Measurements from ENCODE around the gene PRC1. TPM values are rescaled to one million over a fixed set of nuclear protein-coding genes. Genes with fewer than 3 reads are reported as not detected.
"Not testable (repeated sequence)": the region's sequence is repeated elsewhere in the genome, so short reads cannot be mapped to it uniquely, and the experiment has no call there.

PRC1 gene, protein sequence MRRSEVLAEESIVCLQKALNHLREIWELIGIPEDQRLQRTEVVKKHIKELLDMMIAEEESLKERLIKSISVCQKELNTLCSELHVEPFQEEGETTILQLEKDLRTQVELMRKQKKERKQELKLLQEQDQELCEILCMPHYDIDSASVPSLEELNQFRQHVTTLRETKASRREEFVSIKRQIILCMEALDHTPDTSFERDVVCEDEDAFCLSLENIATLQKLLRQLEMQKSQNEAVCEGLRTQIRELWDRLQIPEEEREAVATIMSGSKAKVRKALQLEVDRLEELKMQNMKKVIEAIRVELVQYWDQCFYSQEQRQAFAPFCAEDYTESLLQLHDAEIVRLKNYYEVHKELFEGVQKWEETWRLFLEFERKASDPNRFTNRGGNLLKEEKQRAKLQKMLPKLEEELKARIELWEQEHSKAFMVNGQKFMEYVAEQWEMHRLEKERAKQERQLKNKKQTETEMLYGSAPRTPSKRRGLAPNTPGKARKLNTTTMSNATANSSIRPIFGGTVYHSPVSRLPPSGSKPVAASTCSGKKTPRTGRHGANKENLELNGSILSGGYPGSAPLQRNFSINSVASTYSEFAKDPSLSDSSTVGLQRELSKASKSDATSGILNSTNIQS
- 8.9 and 14.8 TPM in 2 replicates for total RNA-seq
- polyA plus RNA-seq (2012): 5.0 TPM

DNA sequence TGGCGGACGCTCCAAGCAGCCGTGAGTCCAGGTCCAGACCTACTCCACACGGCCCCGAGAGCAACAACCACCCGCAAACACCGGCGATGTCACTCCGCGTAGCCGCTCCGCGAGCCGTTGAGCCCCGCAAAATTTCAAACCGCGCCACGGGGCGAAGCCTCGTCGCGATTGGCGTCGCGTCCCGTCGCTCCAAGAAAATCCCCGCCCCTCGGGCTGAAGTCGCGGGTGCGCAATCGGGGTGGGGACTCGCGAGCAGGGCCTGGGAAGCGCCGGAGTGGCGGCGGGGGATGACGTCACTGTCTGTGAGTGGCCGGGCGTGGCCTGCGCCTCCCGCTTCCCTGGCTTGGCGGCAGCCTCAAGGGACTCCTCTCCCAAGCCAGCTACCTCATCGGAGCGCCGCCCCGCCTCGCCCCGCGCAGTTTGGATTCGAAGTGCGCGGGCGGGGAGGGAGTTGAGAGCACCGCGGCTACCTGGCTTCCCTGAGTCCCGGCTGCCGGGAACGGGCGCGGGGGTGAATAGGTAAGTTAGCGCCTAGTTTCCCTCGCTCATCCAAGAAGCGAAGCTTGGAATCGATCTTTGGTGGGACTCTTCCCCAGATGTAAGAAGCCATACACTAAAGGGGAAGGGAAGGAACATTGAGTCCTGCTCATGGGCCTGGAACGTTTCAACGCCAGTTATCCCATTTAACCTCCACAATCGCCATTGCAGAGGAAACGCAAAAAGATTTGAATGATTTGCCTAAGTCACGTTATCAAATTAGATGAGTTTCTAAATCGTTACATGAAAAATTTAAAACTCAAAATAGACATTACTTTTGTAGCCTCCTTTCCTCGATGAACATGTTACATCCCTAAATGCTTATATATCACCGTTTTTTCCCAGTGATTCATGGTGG is at the start of gene PRC1:
Gene PRC1 (minus strand): TSS at position 119 of the 895 bp plus-strand sequence. CDS start 118 bp downstream, at position 1.
- peak; percentile 97 for DNase-seq (ENCODE audit: low read depth)

- DNase-seq (ENCODE audit: low read depth): peak; percentile 66
Observed at GRCh38 chr15:91043202-91043874, 49.0 kb upstream of the PRC1 start.

GRCh38 chr15:91040856-91041255 is 46.5 kb upstream of the PRC1 start:
- no peak for DNase-seq (ENCODE audit: low read depth)

DNA sequence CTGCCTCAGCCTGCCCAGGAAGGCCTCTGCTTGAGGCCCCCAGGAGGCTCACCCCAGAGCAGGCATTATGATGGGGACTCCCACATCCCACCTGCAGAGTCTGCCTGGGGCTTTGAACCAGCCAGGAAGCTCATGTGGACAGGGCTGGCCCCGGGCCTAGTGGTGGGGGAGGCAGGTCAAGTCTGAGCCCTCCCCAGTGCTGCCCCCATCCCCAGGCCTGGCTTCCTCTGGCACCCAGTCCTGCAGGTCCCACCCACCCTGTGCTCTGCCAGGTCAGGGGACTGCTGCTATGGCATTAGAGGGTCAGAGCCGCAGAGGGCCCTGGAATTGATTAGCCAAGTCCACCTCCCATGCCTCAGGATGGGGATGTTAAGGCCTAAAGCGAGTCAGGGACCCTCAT is 45.7 kb upstream of the PRC1 start:
- DNase-seq (ENCODE audit: low read depth): no peak

GRCh38 chr15:91032919-91033803 is 38.8 kb upstream of the PRC1 start:
- DNase-seq (ENCODE audit: low read depth): peak; percentile 10

DNA sequence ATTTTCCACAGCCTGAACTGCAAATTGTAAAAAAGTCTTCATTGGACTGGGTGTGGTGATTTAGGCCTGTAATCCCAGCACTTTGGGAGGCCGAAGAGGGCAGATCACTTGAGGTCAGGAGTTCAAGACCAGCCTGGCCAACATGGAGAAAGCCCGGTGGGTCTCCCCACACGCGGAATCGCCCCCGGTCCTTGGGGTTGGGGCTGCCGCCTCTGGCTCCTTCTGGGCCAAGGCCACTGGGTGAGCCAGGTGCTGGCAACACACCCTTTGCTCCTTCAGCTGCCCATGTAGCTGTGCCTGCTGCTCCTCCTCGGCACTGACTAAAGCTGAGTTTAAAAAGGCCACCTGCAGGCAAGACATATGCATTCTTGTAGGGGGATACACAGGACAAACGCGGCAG is 37.5 kb upstream of the PRC1 start:
- no peak for DNase-seq (ENCODE audit: low read depth)

GRCh38 chr15:91027677-91028076 is 33.3 kb upstream of the PRC1 start:
- no peak for DNase-seq (ENCODE audit: low read depth)

DNA sequence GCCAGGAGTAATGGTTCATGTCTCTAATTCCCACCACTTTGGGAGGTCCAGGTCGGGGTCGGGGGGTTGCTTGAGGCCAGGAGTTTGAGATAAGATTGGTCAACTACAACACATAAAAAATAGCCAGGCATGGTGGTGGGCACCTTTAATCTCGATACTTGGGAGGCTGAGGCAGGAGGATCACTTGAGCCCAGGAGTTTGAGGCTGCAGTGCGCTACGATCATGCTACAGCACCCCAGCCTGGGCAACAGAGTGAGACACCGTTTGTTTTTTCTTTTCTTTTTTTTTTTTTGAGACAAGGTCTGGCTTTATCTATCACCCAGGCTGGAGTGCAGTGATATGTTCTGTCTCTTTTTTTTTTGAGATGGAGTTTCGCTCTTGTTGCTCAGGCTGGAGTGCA is 29.4 kb upstream of the PRC1 start:
- DNase-seq (ENCODE audit: low read depth): no peak

DNA sequence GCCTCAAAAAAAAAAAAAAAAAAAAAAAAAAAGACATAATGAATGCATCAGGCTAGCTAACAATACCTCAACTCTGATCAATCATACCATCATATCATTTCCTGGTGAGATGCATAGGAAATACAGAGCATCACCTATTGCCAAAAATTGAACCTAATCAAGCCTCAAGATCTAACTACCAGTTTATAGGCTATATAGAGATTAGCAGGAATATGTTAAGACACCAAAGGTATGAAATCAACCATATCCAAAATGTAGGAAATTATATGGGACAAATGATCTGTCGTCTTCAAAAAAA is 28.4 kb upstream of the PRC1 start:
- DNase-seq (ENCODE audit: low read depth): no peak

DNA sequence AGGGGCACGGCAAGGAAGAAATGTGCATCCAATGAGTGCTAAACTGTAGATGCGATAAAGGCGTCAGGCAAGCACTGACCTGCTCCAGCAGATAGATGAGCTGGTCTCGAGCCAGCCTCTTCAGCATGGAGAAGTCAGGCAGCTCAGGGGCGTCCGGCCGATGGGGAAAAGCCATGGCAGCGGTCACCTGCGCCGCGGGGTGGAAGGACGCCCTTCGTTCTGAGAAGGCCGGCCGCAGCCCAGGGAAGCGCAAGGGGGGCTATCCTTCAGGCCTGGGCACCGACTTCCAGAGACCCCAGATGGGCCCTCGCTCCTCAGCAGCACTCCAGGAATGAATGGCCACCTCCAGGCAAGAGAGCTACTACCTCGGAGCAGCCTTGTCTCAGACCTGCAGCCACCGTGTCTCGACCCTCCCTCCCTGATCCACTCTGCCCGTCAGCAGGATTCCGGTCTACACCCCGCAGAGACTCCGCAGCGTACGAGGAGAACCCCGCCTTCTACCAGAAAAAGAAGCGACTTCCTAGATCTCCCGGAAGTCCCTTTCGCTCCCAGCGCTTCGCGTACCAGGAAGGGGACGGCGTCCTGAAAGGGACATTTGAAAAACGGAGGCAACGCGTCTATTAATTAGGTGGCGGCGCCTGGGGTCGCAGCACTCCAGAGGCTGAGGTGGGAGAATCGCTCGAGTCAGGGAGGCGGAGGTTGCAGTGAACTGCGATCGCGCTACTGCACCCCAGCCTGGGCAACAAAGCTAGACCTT is 27.9 kb upstream of the PRC1 start, which contains the start of gene VPS33B:
Gene VPS33B (minus strand): TSS at position 520 of the 757 bp plus-strand sequence. CDS start 345 bp downstream, at position 175.
- DNase-seq (ENCODE audit: low read depth): peak; percentile 91

DNA sequence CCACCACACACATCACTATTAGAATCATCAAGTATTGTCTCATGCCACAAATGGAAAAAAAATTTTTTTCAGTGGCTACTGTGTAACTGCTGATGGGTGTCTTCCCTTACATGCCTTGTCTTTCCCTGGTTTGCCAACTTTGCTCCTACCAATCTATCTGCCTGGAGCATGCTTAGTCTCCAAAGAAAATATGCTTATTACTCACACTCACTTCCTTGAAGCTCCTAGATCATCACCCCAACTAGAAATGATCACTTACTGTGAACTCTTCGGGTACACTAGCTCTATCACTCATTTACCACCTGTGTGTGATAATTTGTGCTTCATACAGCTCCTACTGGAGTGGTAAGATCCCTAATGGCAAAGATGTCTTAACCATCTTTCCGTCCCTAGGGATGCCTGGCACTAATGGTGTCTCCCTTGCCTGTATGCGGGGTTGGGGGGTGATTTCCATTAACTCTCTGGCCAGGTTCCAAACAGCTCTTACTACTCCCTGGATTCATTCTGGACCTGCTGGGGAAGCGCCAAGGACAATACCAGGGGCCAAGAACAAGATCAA is 27.3 kb upstream of the PRC1 start:
- DNase-seq (ENCODE audit: low read depth): no peak

- no peak for DNase-seq (ENCODE audit: low read depth)
Observed at GRCh38 chr15:91018158-91018557, 23.8 kb upstream of the PRC1 start.

DNA sequence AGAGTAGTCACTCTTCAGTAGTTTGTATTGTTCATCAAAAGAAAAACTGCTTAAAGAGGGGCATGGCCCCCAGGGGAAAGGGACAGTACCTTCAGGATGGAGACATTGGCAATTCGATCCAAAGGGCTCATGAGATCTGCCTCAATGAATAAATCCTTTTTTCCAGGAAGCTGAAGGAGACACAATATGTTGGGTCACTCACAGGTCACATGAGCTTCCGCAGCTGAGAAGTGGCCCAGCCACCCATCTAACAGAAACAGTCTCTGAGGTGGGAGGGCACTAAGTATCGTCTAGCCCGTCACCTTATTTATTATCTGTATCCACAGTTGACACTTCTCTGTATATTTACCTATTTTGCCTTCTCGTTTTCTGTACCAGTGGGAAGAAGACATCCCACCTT is 23.4 kb upstream of the PRC1 start:
- no peak for DNase-seq (ENCODE audit: low read depth)

DNA sequence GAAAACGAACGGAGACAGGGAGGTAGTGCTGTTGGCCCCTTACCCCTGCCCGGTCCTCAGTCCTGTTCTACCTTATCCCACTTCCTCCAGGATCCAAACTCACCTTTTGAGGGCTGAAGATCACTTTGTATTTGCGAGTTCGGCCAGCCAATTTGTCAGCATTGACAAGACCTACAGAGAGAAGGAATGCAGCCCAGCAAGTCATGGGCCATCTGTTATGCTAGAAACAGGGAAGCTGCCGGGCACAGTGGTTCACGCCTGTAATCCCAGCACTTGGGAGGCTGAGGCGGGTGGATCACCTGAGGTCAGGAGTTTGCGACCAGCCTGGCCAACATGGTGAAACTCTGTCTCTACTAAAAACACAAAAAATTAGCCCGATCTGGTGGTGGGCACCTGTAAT is 19.4 kb upstream of the PRC1 start:
- DNase-seq (ENCODE audit: low read depth): not testable (repeated sequence)

DNA sequence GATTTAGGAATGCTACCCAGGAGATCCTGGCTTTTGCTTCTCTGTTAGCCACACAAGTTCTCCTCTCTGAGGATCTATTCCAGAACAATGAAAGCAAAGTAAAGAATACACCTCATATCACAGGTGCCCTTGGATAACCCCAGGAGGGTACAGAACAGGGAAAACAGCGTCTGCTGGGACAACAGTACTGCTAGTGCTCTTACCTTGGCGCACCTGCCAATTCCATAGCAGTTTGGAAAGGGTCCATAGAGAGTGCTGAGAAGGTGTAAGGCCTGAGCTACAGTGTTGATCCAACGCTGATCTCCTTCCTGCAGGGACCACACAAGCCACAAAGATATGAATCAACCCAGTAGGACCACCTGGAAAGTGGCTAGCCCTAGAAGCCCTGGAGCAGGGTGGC is 12.9 kb upstream of the PRC1 start:
- no peak for DNase-seq (ENCODE audit: low read depth)

DNA sequence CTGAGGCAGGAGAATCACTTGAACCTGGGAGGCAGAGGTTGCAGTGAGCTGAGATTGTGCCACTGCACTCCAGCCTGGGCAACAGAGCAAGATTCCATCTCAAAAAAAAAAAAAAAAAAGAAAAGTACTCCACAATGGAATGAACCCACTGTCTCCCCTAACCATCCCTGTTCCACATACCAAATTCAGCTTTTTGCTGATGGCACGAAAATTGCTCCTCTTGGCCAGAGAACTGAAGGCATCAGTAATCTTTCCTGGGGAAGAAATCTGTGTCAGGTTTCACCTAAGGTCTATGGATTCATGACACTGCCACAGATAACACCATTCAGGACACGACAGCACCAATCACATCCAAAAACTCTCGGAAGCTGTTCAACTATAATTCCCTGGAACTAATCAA is 6.9 kb upstream of the PRC1 start:
- no peak for DNase-seq (ENCODE audit: low read depth)

DNA sequence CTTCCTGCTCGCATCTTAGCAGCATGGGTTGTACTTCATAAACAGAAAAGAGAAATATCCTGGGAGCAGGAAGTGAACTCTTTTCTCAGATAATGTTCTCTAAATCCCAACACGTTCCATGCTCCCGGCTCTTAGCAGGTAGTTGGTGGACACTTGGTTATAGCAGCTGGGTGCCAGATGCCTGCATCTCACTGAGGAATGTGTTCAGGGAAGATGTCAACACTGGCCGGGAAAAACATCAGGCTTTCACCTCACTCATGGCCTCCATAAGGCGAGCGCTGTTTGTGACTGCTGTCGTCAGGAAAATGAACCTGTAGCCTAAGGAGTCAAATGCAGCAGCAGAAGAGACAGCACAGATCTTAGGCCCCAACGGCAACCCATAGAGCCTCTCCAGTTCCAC is 4.4 kb upstream of the PRC1 start:
- DNase-seq (ENCODE audit: low read depth): no peak

DNA sequence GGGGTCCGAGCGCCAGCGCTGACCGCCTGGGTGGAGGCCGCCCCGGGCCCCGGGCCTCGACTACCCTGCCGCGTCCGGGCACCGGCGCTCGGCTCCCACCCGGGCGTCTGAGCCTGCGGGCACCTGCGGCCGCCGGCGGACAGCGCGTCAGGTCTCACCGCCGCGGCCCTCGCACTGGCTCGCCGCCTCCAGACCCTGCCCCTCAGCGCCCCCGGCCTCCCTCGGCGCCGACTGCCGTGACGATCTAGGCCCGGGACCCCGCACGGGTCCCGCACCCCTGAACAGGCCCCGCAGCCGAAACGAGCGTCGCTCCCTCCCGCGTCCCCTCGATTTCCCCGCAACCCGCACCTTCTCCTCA is 297 bp downstream of the PRC1 start:
- DNase-seq (ENCODE audit: low read depth): no peak

DNA sequence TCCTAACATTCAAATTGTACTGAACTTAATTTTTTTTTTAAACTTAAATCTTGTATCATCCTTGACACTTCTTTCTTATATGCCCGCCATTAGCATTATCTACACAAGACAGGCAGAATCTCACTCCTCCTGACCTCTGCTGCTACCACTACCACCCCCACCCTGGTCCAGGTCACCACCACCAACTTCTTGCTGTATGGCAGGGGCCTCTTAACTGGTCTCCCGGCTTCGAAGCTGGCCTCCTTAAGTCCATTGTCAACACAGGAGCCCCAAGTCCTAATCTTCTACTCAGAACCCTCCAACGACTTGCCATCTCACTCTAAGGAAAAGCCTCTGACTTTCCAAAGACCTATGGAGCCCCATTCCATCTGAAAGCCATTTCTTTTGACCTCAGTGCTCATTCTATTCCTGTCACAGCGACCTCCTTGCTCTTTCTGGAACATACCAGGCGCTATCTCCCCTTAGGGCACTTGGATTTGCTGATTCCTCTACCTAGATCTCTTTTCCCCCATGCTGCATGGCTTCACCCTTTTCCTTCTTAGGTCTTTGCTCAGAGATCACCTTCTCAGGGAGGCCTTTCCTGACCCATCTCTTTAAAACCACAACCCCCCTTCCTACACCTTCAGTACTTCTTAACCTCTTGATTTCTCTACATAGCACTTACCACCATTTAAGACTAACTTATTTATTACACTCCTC is 2.6 kb downstream of the PRC1 start:
- DNase-seq (ENCODE audit: low read depth): no peak
